ENCODE results near the gene EML1.
A peak's percentile ranks its signal among the peaks of the same experiment; 100 is the strongest.

EML1 gene, protein sequence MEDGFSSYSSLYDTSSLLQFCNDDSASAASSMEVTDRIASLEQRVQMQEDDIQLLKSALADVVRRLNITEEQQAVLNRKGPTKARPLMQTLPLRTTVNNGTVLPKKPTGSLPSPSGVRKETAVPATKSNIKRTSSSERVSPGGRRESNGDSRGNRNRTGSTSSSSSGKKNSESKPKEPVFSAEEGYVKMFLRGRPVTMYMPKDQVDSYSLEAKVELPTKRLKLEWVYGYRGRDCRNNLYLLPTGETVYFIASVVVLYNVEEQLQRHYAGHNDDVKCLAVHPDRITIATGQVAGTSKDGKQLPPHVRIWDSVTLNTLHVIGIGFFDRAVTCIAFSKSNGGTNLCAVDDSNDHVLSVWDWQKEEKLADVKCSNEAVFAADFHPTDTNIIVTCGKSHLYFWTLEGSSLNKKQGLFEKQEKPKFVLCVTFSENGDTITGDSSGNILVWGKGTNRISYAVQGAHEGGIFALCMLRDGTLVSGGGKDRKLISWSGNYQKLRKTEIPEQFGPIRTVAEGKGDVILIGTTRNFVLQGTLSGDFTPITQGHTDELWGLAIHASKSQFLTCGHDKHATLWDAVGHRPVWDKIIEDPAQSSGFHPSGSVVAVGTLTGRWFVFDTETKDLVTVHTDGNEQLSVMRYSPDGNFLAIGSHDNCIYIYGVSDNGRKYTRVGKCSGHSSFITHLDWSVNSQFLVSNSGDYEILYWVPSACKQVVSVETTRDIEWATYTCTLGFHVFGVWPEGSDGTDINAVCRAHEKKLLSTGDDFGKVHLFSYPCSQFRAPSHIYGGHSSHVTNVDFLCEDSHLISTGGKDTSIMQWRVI

DNA sequence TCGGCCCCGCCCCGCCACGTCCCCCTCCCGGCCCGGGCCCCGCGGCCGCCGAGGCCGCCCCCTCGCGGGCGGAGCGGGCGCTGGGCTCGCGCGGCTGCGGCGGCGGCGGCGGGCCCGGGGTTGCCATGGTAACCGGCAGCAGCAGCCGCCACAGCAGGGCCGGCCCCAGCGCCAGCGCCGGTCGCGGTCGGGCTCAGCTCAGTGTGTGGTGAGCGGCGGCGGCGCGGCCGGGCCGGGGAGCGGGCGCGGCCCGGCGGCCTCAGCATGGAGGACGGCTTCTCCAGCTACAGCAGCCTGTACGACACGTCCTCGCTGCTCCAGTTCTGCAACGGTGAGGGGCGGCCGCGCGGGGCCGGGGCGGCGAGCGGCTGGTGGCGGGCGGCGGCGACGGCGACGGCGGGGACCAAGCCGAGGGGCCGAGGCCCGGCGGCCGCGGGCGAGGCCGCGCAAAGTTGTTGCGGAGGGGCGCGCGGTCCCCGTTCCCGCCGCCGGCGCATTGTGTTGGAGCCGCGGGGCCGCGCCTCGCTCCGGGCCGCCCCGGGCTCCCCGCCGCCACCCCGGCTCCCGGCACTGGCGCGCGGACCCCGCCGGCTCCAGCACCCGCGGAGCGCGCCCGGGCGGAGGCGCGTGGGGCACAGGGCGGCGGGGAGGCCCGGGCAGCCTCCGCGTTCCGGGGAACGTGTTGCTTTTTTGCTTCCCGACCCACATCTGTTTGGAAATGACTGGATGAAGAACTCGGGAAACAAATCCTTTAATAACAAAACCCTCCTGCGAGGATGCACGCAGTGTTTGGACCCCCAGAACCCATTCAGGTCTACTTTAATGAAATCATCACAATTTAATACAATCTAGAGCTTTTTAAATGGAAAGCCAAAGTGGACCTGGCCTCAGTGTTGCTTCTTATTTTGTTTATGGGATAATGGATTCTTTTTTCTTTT lies at the start of gene EML1:
Gene EML1, plus strand, starts transcription at position 201 of the 938 bp plus-strand sequence. Its CDS starts 64 bp downstream, at position 265.
- peak; percentile 29 for DNase-seq (ENCODE audit: low read depth)

DNA sequence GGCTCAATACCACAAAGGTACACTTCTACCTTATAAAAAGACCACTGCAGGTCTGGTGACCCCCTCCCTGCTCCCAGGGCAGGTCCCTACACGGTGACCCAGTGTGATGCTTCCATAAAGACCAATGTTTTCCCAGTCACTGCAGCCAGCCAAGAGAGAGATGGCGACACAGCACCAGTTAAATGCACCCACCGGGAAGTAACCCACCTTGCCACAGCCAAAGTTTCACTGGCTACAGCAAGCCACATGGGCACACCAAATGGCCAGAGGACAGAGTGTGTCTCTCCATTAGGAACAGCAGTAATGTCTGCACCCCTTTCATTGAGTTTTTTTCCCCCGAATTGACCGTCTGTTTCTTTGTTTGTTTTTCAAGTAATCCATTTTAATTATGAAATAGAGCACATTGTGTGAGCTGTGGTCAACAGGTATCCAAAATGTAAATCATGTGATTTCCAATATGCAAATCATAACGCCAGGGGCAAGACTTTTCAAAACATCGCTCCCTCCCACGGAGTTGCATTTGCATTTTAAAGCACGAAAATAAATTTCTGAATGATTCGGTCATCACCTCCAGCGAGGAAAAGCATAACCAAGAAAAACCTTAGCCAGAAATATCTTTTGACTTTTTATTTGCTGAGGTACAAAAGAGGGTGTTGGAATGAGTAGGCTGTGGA lies 48.9 kb upstream of the EML1 start:
- DNase-seq (ENCODE audit: low read depth) = no peak

DNA sequence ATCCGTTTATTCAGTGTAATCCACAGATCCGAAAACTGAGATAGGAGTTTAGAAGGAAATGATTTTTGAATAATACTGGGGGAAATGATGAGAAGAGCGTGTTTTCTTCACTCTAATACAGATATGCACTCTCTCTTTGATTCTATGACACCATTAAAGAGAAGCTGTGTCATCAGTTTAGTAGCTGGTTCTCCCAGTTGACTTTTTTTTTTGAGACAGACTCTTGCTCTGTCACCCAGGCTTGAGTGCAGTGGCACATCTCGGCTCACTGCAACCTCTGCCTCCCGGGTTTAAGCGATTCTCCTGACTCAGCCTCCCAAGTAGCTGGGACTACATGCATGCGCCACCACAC lies 48.4 kb upstream of the EML1 start:
- no peak for DNase-seq (ENCODE audit: low read depth)

DNA sequence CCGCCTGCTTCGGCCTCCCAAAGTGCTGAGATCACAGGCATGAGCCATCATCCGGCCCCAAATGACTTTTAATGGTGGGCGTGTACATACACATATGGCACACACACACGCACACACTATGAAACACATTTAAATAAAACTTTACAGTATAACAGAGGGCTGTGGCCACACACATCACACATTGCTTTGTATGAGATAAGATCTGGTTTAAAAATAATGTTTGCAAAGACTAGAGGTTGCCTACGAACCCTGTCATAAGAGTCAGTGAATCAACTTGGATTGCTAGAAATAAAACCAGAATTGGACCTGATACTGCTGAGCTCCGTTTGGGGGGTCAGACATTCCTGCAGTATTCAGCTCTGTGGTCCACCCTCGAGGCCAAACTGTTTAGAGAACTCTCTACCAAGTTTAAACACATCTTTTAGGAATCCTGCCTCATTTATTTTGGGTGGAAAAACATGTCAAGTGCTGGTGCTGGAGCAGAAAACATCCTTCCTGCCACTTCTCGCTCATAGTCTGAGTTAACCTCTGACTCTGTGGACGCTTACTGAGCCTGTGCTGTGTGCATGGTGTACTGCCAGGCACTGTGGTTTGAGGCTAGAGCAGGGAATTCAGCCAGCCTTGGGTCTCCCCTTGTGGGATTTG lies 47.8 kb upstream of the EML1 start:
- DNase-seq (ENCODE audit: low read depth) = no peak

DNA sequence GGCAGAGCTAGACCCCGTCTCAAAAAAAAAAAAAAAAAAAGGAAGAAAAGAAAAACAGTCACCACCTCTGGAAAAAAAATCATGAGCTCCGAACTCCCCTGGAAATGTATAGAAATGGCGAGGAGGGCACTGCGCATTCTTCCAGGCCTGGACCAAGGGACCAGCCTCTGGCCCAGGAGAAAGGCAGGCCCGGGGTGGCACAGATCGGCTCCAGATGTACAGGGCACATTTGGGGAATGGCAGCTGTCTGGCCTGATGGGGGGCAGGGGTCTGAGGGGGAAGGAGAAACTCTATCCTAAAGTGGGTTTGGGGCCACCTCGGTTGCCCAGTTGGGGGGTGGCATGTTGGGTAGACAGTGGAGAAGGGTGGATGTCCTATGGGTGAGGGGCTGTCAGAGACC lies 46.0 kb upstream of the EML1 start:
- no peak for DNase-seq (ENCODE audit: low read depth)

DNA sequence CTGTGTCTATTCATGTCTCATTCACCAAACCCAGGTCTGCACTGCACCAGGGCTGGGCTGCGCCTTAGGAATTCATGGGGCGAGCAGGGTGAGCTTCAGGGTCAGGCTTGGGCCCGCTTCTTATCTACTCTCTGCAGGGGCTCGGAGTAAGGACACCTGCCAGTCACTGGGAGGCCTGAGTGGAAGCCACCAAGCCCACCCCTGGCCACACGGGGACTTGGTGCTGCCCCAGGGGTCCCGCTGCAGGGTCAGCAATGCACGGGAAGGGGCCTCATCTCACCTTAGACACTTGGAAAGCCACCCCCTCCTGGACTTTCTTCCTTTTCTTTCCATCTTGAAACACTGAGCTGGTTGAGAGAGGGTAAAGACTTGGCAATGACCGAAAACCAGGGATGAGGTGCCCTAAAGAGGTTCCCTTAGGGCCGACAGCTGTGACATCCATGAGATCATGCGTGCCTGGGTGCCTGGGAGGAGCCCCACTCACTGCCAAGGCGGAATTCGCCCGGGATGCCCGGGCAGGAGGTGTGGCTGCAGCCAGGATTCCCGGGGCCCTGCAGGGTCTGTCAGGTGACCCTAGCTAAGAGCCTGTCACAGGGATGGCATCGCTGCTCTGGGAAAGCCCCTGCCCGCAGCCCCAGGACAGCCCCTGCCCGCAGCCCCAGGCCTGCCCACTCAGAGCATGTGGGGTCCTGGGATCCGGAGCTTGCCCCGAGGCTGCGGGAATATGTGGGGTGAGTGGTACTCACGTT lies 45.5 kb upstream of the EML1 start:
- DNase-seq (ENCODE audit: low read depth) = no peak

DNA sequence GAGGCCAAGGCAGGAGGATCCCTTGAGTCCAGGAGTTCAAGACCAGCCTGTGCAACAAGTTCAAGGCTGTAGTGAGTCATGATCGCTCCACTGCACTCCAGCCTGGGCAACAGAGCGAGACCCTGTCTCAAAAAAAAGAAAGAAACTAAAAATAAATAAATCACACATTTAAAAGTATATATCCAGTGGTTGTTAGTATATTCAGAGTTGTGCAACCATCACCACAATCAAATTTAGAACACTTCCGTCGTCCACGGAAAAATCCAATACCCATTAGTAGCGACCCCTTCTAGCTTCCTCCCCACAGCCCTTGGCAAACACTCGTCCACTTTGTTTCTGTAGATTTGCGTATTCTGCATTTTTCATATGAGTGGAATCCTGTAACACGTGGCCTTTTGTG lies 44.7 kb upstream of the EML1 start:
- no peak for DNase-seq (ENCODE audit: low read depth)

DNA sequence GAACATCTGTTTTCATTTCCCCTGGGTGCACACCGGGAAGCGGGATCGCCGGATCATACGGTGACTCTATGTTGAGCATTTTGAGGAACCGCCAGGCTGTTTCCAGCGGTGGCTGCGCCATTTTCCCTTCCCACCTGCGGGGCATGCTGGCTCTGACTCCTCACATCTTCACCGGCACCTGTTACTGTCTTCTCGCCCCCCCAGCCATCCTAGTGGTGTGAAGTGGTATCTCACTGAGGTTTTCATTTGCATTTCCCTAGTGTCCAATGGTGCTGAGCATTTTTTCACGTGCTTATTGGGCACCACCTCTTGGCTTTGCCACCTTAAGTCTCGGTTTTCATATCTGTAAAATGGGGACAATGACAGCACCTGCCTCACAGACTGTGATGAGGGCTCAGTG lies 44.1 kb upstream of the EML1 start:
- no peak for DNase-seq (ENCODE audit: low read depth)

DNA sequence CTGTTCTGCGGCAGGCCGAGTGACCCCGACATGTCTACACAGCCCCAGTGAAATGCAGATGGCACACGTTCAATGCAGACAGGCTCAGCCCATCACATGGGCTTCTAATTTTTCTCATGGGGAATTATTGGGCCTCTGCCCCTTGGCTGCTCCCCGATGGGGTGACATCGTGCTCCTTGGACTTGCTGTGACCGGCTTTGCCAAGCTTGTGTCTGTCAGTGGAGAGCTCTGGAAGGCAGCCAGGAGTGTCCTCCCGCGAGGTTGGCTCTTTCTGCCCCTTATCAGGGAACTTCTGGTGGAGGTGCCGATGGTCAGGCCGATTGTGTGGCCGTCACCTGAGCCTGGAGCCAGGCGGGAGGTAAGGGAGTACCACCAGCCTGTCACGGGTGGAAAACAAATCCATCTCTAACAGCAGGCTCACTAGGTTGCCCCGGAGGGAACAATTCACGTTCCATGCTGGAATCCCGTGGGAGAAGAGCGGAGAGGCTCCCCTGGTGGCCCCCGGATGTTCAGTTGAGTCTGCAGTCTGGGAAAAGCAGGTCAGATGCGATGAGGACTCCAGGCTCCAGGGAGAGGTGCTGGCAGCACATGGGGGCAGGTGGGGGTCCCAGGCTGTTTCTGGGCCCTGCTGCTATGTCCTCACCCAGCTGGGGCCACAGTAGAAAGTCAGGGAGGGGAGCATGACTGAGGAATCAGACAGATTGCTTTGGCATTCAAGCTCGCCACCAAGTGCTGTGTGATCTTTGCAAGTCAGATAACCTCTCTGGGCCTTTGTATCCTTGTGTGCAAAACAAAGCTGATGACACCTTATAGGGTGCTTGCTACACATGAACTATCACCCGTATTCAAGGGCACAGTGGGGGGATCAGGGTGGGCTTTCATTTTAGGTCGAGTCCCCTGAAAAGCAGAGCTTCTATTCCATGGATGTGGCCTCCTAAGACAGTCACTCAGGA lies 43.2 kb upstream of the EML1 start:
- no peak for DNase-seq (ENCODE audit: low read depth)

DNA sequence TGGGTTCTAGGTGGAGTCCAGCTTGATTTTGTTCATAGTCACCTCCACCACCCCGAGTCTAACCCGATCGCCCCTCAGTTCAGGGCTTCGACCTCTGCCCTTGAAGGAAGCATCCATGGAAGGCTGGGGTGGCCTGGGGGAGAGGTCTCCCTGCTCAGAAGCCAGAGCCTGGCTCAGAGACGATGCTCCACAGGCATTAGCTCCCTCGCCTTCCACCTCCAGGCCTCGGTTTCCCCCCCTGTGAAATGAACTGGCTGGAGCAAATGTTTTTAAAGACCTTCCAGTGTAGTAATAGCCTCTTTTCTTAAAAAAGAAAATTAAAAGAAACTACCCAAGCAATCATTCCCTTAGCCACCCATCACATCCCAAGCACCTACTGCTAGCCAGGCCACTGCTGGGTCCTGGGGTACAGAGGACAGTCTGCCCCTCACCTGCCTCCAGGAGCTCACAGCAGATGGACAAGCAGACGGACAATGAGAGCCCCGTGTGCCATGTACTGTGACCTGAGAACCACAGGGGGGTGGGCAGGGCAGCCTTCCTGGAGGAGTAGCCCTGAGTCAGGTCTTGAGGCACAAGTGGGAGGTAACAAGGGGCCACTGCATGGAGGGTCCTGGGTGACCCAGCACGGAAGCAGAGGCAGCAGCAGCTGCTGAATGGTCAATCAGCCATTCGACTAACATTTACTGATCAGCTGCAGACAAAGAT lies 42.3 kb upstream of the EML1 start:
- DNase-seq (ENCODE audit: low read depth) = no peak

DNA sequence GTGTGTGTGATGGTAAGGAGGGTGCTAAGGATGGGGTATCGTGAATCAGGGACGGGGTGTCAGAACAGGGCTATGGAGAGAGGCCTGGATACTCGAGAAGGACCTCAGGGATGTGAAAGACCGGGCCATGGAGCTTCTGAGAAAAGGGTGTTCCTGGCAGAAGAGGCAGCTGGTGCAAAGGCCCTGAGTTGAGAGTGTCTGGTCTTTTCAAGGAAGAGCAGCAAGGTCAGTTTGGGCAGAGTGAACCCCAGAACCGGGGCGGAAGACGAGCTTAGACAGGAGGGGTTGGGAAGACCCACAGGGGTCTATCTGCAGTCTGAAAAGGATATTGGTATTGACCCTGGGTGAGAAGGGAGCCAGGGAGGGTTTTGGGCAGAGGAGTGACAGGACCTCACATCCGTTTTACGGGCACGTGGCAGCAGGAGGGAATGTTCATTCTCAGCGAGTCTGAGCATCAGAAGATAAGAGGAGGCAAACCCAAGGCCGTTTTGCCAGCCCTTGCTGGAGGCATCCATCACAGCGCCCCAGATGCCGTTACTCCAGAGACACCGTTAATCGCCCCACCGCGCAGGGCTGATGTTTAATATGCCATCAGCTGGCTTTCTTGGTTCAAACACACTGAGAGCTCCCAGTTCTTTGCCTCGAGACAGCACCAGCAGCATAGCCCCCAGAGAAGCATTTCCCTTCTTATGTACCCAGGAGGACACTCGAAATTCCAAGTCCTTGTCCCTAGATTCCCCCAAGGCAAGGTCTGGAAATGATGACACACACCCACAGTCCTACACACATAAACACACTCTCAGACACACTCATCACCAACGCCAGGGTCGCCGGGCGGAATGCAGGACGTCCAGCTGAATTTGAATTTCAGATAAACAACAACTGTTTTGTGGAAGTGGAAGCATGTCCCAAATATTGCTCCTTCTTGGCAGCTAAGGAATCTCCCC lies 41.4 kb upstream of the EML1 start:
- no peak for DNase-seq (ENCODE audit: low read depth)

DNA sequence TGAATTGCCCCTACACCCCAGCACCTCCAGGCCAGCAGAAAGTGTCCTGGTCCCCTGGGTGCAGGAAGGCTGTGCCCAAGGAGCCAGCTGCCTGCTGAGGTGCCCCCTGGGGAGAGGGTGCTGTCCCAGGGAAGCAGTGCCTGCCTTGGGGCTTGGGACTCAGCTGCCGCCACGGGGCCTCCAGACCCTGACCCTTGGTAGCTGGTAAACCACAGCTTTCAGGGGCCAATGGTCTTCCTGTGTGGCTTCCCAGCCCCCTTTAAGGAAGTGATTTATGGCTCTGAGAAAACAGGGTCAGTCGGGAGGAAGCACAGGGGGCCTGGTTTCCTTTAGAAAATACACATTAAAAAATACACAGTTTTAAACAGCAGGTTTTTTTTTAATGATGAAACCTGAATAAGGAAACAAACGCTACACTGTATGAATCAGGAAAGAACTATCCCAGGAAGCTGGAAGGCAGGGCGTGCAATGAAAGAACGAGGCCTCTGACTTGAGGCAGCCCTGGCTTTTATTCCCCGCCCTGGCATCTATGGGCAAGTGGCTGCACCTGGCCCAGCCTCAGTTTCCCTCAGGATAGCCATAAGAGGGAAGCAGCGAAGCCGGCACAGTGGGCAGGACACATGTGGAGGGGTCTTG lies 40.6 kb upstream of the EML1 start:
- DNase-seq (ENCODE audit: low read depth) = no peak

DNA sequence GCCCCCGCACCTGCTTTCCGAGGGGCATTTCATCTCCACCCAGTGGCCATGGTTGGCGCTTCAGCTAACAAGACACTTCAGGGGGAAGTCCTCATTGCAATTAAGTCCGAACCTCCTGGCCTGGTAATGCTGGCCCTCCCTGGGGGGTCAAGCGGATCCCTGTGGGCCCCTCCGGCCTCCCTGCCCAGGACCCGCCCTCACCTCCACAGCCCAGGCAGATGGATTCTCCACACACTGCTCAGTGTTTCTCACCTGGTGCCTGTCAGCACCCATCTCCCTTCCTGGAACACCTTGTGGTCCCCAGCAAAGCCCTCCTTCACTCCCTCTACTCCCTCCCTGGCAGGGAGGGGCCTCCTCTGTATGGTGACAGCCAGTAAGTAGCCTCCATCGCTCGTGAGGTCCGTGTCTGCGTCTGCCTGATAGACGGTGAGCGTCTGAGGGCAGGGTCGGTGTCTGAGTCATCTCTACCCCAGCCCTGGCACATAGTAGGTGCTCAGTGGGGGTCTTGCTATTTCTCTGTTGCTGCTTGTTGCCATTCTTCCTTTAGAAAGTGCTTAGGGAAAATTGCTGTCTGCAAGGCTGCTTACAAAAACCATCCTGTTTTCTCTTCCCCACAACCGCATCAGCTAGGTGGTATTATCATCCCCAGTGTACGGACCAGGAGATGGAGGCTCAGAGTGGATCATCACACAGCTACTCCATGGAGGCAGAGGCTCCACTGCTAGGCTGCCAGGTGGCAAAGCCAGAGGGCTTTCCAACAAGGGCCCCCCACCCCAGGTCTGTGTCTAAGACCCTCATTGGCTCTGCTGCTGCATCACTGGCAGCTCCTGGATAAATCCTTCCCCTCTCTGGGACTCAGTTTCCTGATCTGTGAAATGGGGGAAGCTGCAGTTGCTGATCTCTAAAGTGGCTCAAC lies 39.7 kb upstream of the EML1 start:
- no peak for DNase-seq (ENCODE audit: low read depth)

DNA sequence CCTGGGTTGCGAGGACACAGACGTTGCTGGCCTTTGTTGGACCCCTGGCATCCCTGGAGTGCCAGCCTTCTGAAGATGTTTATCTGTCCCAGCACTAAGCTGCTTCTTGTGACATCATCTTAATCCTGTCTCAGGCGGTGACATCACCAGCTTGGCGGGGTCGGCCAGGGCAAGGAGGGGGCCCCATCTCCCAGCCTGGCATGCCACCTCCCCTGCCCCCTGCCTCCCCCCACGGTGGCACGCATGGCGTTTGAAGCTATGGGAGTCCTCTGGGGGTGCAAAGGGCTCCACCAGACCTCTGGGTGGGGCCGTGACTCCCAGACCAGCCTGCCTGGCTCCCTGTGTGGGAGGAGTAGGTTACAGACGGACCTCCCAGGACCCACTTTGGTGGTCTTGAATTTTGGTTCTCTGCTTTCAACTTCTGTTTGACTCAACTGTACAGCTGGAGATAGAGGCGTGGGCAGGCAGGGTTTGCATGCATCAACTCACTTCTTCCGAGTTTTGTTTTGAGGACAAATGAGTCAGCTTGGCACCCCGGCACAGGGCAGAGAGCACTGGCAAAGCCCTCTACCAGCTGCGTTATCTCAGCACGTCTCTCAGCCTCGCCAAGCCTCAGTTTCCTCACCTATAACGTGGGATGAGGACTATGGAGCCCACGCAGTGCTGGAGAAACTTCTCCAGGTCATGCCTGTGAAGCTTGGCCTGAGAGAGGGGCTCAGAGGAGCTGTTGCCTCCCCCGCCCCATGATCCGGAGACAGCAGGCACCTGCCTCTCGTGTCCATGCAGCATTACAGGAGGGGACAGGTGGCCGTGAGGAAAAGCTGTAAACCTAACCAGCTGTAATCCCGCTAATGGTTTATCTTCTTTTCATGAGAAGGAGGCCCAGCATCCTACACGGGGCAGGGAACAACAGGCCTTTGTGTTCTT lies 38.8 kb upstream of the EML1 start:
- DNase-seq (ENCODE audit: low read depth) = no peak

DNA sequence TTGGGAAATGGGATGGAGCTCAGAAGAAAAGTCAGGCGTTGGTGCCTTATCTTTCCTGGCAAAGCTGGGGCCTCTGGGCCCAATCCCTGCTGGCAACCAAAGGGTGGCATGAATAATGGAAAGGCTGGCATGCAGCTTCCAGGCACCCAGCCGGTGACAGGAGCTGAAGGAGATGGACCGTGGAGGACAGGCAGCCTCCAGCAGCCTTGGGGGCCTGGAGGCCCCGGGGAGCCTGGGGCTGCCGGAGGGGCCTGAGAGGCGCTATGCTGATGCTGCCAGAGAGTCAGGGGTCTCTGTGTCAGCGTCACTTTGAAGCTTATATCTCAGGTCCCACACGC lies 38.2 kb upstream of the EML1 start:
- no peak for DNase-seq (ENCODE audit: low read depth)

All from stimulated activated CD8-positive, alpha-beta memory T cell treated with anti-CD3 and anti-CD28 coated beads, Interleukin-15, amount 100 ng/mL, for 1 hour (primary cell).